Small intestine (tissue), 7 donors: ENCODE results near the gene PDLIM7. TPM values are rescaled to one million over a fixed set of nuclear protein-coding genes. Genes with fewer than 3 reads are reported as not detected.
A peak's percentile ranks its signal among the peaks of the same experiment; 100 is the strongest.

ENCODE experiments used
- DNase-seq, 2 donors: peaks; one replicate each; pipeline versions ENCODE4 v3.0.0 to v3.0.0-alpha.2; 2013
- FAIRE-seq: peaks from 2 replicates; lab custom pipeline; 2012; peaks lifted over from hg19 to GRCh38; lab: Jason Lieb, UNC
- H3K27ac ChIP-seq, 3 donors: one replicate each; pipeline ENCODE4 v1.5.1; 2013; ENCODE audit warnings: low read length in 2 of 3, mild to moderate bottlenecking in 2 of 3, control low read depth in 1 of 3, inconsistent platforms in 1 of 3, low read depth in 1 of 3, moderate library complexity in 1 of 3
- H3K27me3 ChIP-seq, 3 donors: one replicate each; pipeline ENCODE4 v1.6.1; 2013; ENCODE audit warnings: low read length in 3 of 3, inconsistent platforms in 1 of 3; ENCODE audit not compliant: control insufficient read depth in 3 of 3, insufficient read depth in 3 of 3
- H3K36me3 ChIP-seq, 3 donors: one replicate each; pipeline ENCODE4 v1.6.1; 2013; ENCODE audit warnings: low read length in 3 of 3, inconsistent platforms in 1 of 3, low read depth in 1 of 3, mild to moderate bottlenecking in 1 of 3, moderate library complexity in 1 of 3; ENCODE audit not compliant: control insufficient read depth in 3 of 3, insufficient read depth in 2 of 3
- H3K4me1 ChIP-seq, 3 donors: one replicate each; pipeline ENCODE4 v1.6.1; 2013; ENCODE audit warnings: low read length in 2 of 3, inconsistent platforms in 1 of 3, low read depth in 1 of 3, mild to moderate bottlenecking in 1 of 3, moderate library complexity in 1 of 3; ENCODE audit not compliant: control insufficient read depth in 3 of 3, insufficient read depth in 2 of 3
- H3K4me3 ChIP-seq, 3 donors: one replicate each; pipeline ENCODE4 v1.5.1; 2013; ENCODE audit warnings: low read length in 3 of 3, control low read depth in 1 of 3, inconsistent platforms in 1 of 3, low read depth in 1 of 3, mild to moderate bottlenecking in 1 of 3, moderate library complexity in 1 of 3
- H3K9me3 ChIP-seq, 2 donors: one replicate each; pipeline ENCODE4 v1.6.1; 2013; ENCODE audit warnings: low read depth in 1 of 2, low read length in 1 of 2; ENCODE audit not compliant: control insufficient read depth in 2 of 2, insufficient read depth in 1 of 2
- WGBS, 3 donors: extraction: QIAGEN DNeasy Blood & Tissue Kit; methylation state at CpG; one replicate each; pipeline ENCODE4 v1.1.7; 2013; 5-methylcytosine and 5-hydroxymethylcytosine counted together
- polyA plus RNA-seq, 4 donors: library from polyadenylated mRNA; stranded (reverse) in 3 of 4; unstranded in 1 of 4; fragments of 200-250 nt in 3 of 4; fragments of 120-200 nt in 1 of 4; gene quantifications; one replicate each; pipeline versions ENCODE4 v1.2.1 to v1.2.3, GENCODE V29; 2013
- donor health status: healthy with polysubstance abuse.
- donor health status: control.
- donor health status: control.
- donor health status: Bipolar disorder and iron deficiency.
- donor health status: healthy.

The PDLIM7 gene
- polyA plus RNA-seq, 4 donors = 3.8 to 44.4 (median 18.3) TPM

DNA sequence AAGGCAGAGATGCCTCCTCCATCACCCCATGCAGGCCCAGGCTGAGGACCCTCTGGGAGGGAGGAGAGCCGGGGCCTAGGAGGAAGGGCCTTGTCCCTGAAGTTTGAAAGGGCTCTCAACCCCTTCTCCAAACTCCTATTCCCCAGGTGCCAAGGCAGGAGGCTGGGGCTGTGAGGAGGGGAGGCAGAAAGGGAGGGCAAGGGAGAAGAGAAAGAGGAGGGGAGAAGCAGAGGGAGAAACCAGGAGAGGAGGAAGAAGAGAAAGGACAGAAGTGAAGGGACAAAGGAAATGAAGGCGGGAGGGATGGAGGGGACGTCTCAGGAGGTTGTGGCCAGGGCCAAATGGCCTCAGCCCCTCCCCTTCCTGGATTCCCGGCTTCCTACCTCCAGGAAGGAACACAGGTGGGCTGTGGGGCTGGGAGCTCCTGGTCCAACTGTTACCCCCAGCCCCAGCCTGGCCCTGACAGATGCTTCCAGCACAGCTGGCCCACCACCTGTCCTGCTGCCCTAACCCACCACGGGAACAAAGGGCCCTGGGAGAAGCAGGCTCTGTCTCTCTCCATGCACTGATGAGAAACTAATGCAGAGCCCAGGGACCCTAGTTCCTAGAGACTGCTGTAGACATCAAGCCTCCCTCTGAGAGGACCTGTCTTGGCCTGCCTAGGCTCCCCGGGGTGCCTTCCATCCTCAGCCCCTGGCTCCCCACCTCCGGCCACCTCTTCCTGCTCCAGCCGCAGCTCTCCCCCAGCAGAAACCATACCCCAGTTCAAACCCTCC lies 27.5 kb downstream of the PDLIM7 start:
- Histone ChIP-seq H3K36me3 (peaks cover 0 to 56% (median 4%) of the 10 kb centered on the region in 3 donors), H3K4me1 (peaks cover 0 to 17% (median 0%) of the 10 kb centered on the region in 3 donors), H3K9me3 (peaks cover 0 to 5% of the 10 kb centered on the region in 2 donors), H3K4me3 (no peak overlapping the region), H3K27ac (no peak overlapping the region), H3K27me3 (peaks cover 0 to 19% (median 0%) of the 10 kb centered on the region in 3 donors)
- FAIRE-seq = no peak
- no peak for DNase-seq
- WGBS, 3 donors = 70 to 85% (median 84%) methylated on average over 8 of the region's 8 CpGs

DNA sequence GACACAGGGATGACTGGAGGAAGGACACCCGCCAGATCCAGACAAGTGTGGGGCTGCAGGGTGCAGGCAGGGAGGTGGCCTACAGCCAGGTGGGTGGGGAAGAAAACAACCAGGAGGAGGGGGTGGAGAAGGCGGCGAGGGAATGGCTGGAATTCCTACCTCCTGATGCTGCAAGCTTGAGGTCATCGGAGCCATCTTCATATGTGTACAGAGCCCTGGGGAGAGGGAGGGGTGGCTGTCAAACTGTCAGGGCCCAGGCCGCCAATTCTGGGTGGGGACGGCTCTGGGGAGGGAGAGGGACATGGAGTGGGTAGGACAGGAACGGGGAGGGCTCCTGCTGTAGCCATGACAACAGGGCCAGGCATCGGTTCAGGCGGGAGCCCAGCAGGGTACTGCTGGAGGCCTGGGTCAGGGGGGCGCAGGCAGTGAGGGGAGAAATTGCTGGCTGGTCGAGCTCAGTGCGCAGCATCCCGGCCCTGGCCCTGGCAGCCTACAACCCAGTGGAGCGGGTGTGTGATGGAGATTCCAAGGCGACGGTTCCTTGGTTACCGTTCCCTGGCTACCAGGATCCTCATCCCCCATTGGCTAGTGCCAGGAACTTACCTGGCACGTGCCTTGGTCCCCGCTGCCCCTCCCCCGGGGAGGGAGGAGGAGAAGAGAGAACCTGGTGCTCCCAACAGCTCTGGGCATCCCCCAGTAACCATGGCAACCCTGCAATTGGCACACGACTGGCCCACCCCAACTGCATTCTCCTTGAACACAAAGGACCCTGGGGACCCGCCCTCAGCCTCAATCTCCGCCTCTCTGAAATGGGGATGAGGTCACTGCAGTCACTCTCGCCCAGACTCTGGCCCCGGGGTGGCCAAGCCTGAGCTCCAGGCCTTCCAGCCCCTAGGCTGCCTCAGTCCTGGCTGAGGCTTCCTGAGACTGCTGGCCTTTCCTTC lies 28.4 kb downstream of the PDLIM7 start:
- no peak overlapping the region for H3K27ac ChIP-seq
- no peak for FAIRE-seq
- H3K27me3 ChIP-seq = peaks cover 0 to 10% (median 0%) of the 10 kb centered on the region in 3 donors
- DNase-seq = no peak
- peaks cover 0 to 5% of the 10 kb centered on the region in 2 donors for H3K9me3 ChIP-seq
- no peak overlapping the region for H3K4me3 ChIP-seq
- H3K4me1 ChIP-seq = peaks cover 0 to 14% (median 0%) of the 10 kb centered on the region in 3 donors
- H3K36me3 ChIP-seq = peaks cover 0 to 56% (median 4%) of the 10 kb centered on the region in 3 donors
- 73 to 86% (median 83%) methylated on average over 24 of the region's 25 CpGs for WGBS, 3 donors

DNA sequence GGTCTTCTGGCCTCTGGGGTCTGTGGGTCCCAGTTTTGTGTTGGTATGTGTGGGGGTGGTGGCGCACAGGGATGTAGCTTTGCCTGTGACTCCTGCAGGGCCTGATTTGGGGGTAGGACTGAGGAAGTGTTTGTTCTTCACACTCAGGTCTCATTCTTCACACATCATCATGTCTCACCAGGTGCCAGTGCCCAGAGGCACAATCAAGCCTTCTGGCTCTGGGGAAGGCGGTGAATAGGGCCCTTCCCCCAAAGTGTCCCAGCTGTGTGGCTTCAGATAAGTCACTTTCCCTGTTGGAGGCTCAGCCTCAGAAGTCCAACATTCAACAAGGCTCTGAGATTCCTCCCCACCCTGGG lies 29.1 kb downstream of the PDLIM7 start:
- WGBS, 3 donors = 87 to 100% (median 93%) methylated on average over 2 of the region's 2 CpGs
- H3K4me3 ChIP-seq = no peak overlapping the region
- DNase-seq (no peak), FAIRE-seq (no peak)
- H3K27ac ChIP-seq = no peak overlapping the region
- peaks cover 0 to 8% (median 0%) of the 10 kb centered on the region in 3 donors for H3K27me3 ChIP-seq
- peaks cover 0 to 56% (median 4%) of the 10 kb centered on the region in 3 donors for H3K36me3 ChIP-seq
- H3K9me3 ChIP-seq = peaks cover 0 to 5% of the 10 kb centered on the region in 2 donors
- peaks cover 0 to 12% (median 0%) of the 10 kb centered on the region in 3 donors for H3K4me1 ChIP-seq

GRCh38 chr5:177467436-177467835 lies 30.0 kb downstream of the PDLIM7 start:
- Histone ChIP-seq H3K4me3 (no peak overlapping the region), H3K27me3 (peaks cover 0 to 6% (median 0%) of the 10 kb centered on the region in 3 donors), H3K9me3 (peaks cover 0 to 5% of the 10 kb centered on the region in 2 donors), H3K27ac (no peak overlapping the region), H3K36me3 (peaks cover 0 to 61% (median 4%) of the 10 kb centered on the region in 3 donors), H3K4me1 (peaks cover 0 to 10% (median 0%) of the 10 kb centered on the region in 3 donors)
- no peak for FAIRE-seq
- DNase-seq = no peak
- 95 to 96% (median 96%) methylated on average over 30 to 31 of the region's 31 CpGs for WGBS, 3 donors

- DNase-seq (no peak), FAIRE-seq (no peak)
- Histone ChIP-seq H3K9me3 (peaks cover 0 to 5% of the 10 kb centered on the region in 2 donors), H3K27me3 (no peaks in the 10 kb centered on the region), H3K27ac (no peak overlapping the region), H3K4me1 (peaks cover 0 to 4% (median 0%) of the 10 kb centered on the region in 3 donors), H3K36me3 (peaks cover 0 to 61% (median 4%) of the 10 kb centered on the region in 3 donors), H3K4me3 (no peak overlapping the region)
- 91 to 93% (median 92%) methylated on average over 25 of the region's 25 CpGs for WGBS, 3 donors
Measured at GRCh38 chr5:177466861-177467260, 30.5 kb downstream of the PDLIM7 start.

GRCh38 chr5:177465044-177465443 lies 32.4 kb downstream of the PDLIM7 start:
- no peak for DNase-seq
- Histone ChIP-seq H3K36me3 (peaks cover 0 to 63% (median 4%) of the 10 kb centered on the region in 3 donors), H3K9me3 (peaks cover 0 to 5% of the 10 kb centered on the region in 2 donors), H3K4me3 (no peak overlapping the region), H3K27ac (no peak overlapping the region), H3K27me3 (no peaks in the 10 kb centered on the region), H3K4me1 (no peaks in the 10 kb centered on the region)
- FAIRE-seq = no peak
- WGBS, 3 donors = 94 to 98% (median 98%) methylated on average over 11 of the region's 11 CpGs

DNA sequence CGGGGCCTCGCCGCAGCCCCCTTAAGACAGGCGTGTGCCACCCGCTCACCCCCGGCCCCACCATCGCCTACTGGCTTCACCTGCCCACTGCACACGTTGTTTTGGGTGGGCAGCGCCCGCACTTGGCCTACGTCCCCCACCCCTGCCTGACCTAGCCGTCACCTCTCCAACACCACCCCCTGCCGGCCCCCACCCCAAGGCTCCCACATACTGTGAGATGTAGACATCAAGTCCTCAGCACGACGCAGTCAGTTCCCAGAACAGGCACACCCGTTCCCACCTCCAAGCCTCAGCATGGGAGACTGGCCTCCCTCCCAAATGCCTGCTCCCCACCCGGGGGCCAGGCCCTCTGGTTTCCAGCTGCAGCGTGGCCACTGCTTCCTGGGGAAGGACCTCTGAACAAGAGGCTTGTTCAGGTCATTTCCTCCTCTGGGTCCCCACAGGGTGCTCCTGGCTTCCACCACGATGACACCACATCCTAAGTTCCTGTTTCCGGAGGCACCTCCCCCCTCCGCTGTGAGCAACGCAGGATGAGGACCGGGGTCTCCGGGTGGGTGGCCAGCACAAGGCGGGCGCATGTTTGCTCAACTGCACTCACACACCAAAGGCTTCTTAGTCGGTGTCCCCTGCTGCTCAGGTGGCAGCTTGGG lies 35.3 kb downstream of the PDLIM7 start:
- FAIRE-seq = no peak

More for the DNA sequence above, 35.3 kb downstream of the PDLIM7 start:
- H3K36me3 ChIP-seq = peaks cover 0 to 66% (median 0%) of the 10 kb centered on the region in 3 donors
- 73 to 89% (median 81%) methylated on average over 27 of the region's 27 CpGs for WGBS, 3 donors
- H3K27ac ChIP-seq = peak overlapping the region in 1 of 3 donors; percentile 40
- no peak for DNase-seq
- no peaks in the 10 kb centered on the region for H3K27me3 ChIP-seq
- no peak overlapping the region for H3K4me3 ChIP-seq
- H3K9me3 ChIP-seq = peaks cover 0 to 5% of the 10 kb centered on the region in 2 donors
- no peaks in the 10 kb centered on the region for H3K4me1 ChIP-seq
